ENCODE results near the gene POLR1B.
"Not testable (repeated sequence)": the region's sequence is repeated elsewhere in the genome, so short reads cannot be mapped to it uniquely, and the experiment has no call there.

POLR1B gene, protein sequence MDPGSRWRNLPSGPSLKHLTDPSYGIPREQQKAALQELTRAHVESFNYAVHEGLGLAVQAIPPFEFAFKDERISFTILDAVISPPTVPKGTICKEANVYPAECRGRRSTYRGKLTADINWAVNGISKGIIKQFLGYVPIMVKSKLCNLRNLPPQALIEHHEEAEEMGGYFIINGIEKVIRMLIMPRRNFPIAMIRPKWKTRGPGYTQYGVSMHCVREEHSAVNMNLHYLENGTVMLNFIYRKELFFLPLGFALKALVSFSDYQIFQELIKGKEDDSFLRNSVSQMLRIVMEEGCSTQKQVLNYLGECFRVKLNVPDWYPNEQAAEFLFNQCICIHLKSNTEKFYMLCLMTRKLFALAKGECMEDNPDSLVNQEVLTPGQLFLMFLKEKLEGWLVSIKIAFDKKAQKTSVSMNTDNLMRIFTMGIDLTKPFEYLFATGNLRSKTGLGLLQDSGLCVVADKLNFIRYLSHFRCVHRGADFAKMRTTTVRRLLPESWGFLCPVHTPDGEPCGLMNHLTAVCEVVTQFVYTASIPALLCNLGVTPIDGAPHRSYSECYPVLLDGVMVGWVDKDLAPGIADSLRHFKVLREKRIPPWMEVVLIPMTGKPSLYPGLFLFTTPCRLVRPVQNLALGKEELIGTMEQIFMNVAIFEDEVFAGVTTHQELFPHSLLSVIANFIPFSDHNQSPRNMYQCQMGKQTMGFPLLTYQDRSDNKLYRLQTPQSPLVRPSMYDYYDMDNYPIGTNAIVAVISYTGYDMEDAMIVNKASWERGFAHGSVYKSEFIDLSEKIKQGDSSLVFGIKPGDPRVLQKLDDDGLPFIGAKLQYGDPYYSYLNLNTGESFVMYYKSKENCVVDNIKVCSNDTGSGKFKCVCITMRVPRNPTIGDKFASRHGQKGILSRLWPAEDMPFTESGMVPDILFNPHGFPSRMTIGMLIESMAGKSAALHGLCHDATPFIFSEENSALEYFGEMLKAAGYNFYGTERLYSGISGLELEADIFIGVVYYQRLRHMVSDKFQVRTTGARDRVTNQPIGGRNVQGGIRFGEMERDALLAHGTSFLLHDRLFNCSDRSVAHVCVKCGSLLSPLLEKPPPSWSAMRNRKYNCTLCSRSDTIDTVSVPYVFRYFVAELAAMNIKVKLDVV

DNA sequence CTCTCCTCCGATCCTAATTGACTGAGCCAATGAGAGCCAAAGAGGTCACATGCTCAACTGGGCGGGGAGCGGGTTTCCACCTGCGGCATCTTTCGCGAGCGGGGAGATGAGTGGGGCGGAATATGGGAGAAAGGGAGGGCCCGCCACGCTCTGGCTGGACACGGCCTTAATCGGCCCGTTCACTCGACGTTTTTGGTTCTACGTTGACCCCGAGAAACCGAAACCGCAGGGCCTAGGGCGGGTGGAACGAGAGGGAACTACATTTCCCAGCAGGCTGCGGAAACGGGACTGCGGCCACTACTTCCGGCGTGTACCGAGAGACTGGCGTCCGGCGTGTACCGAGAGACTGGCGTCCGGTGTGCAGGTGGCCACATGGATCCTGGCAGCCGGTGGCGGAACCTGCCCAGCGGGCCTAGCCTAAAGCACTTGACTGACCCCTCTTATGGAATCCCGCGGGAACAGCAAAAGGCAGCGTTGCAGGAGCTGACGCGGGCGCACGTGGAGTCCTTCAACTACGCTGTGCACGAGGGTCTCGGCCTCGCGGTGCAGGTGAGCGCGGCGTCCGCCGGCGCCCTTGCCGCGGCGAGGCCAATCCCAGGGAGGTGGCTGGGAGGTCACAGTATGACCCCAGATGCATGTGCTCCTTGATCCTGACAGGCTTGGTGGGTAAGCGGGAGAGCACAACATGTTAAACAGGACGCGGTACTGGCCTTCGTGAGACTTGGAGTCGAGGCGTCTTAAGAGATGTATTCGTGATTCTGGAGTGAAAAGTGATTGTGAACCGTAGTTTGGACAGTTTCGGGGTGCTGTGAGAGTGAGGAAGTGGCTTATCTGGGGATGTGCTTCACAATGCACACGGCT is at the start of gene POLR1B:
TSS of gene POLR1B (plus strand) at position 343 of the 861 bp plus-strand sequence. CDS start at position 373, 30 bp downstream.
- DNase-seq = peak; percentile 77

DNA sequence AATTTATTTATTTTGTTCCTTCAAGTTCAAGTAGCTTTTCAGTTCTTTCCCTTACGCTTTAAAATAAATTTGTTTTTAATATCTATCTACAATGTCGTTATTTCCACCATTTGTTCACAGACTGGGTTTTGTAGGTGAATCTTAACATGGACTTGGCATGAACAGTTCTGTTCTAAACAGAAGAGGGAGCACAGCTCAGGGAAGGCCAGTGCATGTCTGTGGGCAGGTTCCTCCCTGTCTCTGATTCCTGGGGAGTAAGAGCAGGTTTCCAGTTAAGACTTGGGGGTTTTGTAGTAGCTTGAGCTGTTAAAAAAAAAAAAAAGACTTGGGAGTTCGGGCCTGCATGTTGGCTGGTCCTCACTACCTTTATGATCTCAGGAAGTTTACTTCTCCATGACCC is 49.2 kb upstream of the POLR1B start:
- DNase-seq = no peak

DNA sequence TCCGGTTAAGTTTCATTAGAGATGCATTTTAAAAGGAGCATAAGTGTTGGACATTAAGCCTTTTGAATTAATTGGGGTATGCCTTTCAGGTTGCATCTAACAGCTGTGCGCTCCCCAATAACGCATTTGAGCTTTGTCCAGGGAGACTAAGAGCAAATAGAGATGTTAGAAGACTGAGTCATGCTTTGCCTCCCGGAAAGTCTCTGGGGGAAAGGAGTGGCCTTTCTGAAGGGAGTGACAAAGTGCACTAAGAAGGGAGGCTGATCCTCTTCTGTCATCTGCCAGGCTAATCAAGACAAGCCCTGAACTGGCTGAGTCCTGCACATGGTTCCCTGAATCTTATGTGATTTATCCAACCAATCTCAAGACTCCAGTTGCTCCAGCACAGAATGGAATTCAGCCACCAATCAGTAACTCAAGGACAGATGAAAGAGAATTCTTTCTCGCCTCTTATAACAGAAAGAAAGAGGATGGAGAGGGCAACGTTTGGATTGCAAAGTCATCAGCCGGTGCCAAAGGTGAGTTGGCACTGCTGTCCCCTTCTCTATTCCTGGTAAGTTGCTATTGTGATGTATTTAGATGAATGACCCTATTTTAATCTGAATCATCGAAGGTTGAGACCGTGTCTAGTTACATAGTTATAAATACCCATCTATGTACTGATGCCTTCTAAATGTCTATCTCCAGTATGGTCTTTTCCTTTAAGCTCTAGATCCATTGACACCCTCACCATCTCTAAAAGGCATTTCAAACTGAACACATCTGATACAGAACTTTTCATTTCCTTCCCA is 48.2 kb upstream of the POLR1B start:
- DNase-seq = peak; percentile 72

DNA sequence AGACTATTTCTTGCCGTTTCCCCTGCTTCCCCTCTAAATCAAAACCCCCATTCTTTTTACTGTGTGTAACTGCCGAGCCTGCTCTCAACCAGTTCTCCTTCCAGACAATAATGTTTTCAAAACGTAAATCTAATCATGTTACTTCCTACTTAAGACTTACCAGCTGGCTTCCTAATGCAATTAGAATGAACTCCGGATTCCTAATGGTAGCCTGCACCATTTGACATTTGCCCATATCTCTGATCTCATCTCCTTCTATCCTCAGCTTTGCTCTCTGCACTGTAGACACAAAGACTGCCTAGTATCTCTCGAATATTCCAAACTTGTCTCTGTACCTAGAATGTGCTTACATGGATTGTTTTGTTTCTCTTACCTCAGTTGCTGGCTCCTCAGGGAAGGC is 47.4 kb upstream of the POLR1B start:
- no peak for DNase-seq

DNA sequence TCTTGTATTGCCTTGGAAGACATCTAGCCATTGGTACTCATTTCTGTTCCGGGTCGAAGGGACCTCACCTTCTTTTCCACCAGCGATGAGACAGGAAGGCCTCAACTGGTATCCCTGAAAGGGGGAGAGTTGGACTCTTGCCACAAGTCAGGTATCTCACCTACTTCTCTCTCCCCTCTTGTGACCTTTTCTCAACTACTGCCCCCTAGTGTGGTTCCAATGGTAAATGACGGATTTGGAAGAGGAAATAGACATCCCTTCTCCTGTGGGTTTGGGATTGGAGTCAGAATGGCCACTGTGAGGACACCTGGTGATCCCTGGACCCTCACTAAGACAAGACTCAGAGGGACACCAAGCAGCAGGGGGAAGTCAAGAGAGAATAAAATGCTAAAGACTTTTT is 46.4 kb upstream of the POLR1B start:
- DNase-seq = not testable (repeated sequence)

DNA sequence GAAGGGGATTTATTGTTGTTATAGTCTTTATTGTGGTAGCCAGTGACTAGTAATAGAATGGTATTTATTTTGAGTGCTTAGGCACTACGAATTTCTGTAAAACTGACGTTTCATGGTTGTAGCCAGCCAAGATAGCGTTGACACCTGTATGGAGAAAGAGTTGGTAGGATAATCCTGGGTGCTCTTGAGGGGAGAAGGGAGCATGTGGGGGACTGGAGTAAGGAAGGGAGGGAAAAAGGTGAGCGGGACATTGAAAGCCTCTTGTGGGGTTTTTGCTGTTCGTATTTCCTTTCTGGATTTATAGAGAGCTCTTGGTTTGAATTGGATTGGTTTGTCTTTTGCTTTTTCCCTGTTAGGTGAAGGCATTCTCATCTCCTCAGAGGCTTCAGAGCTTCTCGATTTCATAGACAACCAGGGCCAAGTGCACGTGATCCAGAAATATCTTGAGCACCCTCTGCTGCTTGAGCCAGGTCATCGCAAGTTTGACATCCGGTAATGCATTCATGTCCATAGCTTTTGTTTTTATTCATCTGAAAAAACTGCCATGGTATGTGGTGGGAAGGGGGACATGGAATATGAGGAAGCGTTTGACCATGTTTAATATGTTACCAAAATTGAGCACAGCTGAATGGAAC is 41.3 kb upstream of the POLR1B start:
- peak; percentile 42 for DNase-seq

DNA sequence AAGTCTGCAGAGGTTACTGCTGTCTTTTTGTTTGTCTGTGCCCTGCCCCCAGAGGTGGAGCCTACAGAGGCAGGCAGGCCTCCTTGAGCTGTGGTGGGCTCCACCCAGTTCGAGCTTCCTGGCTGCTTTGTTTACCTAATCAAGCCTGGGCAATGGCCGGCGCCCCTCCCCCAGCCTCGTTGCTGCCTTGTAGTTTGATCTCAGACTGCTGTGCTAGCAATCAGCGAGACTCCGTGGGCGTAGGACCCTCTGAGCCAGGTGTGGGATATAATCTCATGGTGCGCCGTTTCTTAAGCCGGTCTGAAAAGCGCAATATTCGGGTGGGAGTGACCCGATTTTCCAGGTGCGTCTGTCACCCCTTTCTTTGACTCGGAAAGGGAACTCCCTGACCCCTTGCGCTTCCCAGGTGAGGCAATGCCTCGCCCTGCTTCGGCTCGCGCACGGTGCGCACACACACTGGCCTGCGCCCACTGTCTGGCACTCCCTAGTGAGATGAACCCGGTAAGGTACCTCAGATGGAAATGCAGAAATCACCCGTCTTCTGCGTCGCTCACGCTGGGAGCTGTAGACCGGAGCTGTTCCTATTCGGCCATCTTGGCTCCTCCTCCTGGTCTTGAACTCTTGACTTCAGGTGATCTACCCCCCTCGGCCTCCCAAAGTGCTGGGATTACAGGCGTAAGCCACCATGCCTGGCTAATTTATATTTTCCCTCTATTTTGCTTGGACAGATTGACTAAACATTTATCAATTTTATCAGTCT is 32.8 kb upstream of the POLR1B start:
- DNase-seq = not testable (repeated sequence)

DNA sequence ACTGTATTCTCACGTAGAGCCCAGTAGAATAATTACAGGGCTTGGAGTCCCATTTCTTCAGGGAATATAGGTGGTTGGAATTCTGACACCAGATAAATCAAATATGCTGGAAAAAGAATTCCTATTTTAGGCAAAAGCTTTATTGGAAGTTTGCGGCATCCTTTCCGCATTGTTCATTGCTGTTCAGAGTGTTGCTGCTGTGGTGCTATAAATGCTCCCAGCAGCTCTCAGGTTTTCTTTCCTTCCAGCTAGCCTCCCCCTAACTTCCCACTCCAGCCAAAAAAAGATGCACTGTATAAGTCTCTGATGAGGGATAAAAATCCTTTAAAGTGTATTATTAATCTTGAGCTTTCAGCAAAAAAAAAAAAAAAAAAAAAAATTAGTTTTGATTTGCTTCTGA is 25.5 kb upstream of the POLR1B start:
- no peak for DNase-seq

DNA sequence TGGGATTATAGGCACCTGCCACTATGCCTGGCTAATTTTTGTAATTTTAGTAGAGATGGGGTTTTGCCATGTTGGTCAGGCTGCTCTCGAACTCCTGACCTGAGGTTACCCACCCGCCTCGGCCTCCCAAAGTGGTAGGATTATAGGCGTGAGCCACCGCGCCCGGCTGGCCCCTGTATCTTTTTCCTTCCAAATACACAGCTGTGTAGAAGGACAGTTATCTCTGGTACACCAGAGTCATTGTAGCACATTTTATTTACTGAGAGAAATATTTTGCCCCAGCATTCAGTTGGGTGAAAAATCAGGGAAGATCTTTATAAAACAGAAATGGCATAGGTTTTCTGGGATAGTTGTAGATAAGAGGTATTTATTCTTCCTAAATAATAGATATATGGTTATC is 23.5 kb upstream of the POLR1B start:
- no peak for DNase-seq

DNA sequence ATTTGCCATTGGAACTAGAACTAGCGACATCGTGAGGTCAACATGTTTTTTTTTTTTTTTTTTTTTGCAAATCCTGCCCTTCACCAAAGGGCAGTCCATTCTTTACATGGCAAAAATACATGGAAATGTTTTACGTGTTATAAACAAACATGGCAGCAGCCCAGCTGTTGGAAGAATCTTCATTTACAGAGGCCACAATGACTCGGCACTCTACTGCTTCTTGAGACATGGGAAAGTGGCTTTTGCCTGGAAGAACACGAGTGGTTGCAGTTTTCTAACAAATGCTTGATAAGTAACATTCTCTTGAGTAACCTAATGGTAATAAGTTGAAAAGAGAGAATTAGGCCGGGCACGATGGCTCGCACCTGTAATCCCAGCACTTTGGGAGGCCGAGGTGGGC is 22.8 kb upstream of the POLR1B start:
- DNase-seq = no peak

DNA sequence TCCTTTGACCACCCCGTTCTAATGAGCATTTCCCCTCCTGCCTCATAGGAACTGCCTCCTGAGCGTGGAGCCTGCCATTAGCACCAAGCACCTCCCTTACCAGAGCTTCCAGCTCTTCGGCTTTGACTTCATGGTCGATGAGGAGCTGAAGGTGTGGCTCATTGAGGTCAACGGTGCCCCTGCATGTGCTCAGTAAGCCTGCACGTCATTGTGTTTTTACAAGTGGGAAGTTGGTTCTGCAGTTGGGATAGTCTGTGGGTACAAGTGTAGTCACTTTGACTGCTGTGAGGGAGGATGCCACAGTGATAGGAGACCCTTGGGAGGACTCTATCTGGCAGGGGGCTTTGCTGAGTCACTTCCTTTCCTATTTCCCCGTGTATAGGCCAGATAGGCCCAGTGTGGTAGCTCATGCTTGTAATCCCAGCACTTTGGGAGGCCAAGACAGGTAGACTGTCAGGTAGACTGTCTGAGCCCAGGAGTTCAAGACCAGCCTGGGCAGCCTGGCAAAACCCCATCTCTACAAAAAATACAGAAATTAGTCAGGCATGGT is 22.0 kb upstream of the POLR1B start:
- DNase-seq = no peak

DNA sequence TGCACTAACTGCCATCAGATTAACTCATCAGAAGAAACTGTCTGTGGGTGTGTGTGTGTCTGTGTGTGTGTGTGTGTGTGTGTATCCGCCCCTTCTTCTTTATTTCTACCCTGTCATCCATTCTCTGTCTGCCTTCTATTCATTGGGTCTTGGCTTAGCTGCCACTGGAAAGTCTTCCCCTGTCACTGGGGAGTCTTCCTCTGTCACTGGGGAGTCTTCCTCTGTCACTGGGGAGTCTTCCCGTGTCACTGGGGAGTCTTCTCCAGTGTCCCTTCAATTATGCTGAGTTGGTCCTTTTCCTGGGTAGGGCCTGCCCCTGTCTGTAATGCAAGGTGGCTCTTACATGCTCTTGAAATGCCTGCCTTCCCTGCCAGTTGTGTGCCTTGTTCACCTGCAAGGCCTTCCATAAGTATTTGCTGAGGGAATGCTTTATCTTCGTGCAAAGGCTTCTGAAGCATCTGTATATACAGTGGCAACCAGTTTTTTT is 18.9 kb upstream of the POLR1B start:
- no peak for DNase-seq

DNA sequence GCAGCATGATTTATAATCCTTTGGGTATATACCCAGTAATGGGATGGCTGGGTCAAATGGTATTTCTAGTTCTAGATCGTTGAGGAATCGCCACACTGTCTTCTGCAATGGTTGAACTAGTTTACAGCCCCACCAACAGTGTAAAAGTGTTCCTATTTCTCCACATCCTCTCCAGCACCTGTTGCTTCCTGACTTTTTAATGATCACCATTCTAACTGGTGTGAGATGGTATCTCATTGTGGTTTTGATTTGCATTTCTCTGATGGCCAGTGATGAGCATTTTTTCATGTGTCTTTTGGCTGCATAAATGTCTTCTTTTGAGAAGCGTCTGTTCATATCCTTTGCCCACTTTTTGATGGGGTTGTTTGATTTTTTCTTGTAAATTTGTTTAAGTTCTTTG is 18.0 kb upstream of the POLR1B start:
- not testable (repeated sequence) for DNase-seq

DNA sequence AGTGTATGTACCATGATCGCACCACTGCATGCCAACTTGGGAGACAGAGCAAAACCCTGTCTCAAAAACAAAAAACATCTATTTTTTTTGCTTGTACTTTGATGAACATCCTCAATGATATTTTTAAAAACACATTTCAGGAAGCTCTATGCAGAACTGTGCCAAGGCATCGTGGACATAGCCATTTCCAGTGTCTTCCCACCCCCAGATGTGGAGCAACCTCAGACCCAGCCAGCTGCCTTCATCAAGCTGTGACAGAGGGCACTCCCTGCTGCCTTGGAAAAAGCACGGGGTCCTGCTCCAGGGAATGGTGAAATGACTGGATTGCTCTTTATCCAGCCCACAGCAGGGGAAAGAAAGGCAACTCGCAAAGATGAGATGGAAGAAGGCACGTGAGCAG is 13.7 kb upstream of the POLR1B start:
- no peak for DNase-seq

DNA sequence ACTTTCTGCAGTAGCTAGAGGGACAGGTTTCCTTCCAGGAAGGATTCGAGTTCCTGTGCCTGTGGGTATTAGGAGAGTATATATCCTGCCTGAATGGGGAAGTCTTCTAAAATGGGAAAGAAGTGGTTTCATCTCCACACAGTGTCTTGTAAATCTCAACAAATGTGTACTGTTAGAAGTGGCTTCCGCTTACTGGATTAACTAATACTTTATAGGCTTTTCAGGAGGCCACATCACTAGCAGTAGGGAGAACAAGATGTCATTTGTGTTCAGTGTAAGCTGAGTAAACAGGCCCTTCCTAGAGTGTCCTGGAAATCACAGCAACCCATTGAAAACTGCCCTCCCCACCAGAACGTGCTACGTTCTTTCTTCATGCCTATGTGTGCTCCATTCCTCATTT is 12.5 kb upstream of the POLR1B start:
- DNase-seq = no peak

DNA sequence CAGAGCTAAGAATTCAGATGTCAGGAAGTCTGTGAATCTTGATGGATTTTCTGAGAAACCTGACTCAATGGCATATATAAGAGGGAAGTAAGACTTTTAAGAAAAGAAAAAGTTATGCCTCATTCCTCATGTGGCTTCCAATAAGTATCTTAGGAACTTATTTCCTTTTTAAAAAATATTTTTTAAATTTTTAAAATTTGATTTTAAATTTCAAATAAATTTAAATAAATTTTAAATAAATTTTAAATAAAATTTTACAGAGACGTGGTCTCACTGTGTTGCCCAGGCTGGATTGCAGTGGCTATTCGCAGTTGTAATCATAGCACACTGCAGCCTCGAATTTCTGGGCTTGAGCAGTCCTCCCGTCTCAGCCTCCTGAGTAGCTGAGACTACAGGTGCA is 11.5 kb upstream of the POLR1B start:
- no peak for DNase-seq

DNA sequence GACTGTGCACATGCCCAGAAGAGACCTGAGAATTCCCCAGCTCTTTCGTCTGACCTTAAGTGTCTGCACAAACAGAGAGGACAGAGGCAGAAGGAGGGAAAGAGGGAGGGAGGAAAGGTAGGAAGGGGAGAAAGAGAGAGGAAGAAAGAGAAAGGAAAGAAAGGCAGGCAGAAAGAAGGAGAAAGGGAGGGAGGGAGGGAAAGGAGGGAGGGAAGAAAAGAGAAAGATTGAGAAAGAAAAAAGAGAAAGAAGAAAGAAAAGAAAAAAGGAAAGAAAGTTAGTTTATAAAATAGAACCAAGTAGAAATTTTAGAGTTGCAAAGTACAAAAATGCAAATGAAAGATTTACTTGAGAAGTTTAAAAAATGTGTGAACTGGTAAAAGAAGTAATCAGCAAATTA is 7.4 kb upstream of the POLR1B start:
- no peak for DNase-seq

DNA sequence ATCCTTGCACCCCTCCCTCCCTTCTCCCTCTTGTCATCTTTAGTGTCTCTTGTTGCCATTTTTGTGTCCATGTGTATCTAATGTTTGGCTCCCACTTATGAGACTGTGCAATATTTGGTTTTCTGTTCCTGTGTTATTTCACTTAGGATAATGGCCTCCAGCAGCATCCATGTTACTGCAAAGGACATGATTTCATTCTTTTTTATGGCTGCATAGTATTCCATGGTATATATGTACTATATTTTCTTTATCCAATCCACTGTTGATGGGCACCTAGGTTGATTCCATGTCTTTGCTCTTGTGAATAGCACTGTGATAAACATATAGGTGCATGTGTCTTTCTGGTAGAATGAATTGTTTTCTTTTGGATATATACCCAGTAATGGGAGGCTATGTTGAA is 5.6 kb upstream of the POLR1B start:
- not testable (repeated sequence) for DNase-seq

DNA sequence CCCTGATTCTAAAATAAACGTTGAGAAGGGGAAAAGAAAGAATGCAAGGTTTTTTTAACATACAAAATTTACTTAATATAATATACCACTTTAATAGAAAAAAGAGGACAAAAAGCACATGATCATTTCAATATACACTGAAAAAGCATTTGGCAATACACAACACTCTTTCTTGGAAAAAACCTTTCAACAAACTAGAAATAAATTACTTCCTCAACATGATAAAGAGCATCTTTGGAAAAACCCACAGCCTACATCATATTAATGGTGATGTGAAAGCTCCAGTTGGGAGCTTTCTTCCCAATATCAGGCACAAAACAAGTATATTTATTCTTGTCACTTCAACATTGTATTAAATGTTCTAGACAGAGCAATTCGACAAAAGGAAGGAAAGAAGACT is 3.0 kb upstream of the POLR1B start:
- no peak for DNase-seq

DNA sequence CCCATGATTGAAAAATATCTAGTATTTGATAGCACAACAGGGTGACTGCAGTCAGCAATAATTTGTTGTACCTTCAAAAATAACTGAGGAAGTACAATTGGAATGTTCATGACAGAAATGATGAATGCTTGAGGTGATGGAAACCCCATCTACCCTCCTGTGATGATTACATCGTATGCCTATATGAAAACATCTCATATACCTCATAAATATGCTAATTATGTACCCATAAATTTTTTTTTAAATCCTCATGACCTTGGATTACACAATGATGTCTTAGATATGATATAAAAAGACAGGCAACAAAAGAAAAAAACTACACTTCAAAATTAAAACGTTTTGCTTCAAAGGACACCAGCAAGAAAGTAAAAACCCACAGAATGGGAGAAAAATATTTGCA is 1.4 kb upstream of the POLR1B start:
- no peak for DNase-seq
